Eye (tissue), 1 donor: ENCODE data around the gene SAP30L.

ENCODE experiments used
- DNase-seq: peaks from one replicate; pipeline ENCODE4 v3.0.0-alpha.2; 2015

SAP30L gene, protein sequence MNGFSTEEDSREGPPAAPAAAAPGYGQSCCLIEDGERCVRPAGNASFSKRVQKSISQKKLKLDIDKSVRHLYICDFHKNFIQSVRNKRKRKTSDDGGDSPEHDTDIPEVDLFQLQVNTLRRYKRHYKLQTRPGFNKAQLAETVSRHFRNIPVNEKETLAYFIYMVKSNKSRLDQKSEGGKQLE

DNA sequence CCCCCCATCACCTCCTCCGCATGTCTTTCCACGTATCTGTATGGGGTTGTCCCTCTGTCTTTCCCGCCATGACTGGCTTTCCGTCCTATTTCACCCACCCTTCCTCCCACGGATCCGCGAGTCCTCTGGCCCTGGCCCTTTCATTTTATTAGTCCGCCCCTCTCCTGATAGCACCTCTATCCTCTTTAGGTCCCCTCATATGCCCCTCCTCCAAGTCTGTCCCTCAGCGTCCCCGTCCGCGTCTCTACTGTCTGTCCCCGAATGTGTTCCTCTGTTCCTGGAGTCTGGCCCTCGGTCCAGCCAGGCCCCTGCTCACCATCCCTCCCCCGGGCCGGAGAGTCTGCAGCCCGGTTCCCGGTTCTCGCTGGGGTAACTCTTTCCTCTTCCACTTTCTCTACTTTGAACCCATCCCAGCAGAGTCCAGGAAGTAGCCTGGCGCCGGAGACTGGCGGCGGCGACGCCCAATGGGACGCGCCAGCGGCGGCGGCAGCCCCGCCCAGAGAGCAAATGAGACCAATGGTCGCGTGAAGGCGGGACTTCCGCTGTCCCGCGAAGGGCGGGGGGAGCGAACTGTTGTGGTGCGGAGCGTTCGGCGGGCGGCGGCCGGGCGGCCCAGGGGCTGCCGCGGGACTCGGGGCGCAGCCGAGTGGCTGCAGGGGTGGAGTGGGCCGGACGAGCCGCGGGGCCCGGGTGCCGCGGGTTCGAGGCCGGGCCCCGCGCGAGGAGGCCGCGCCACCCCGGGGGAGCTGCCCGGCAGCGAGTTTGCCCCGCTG, at the start of gene SAP30L:
Gene SAP30L, plus strand, starts transcription at position 576 of the 773 bp plus-strand sequence. CDS start 608 bp downstream, outside the sequence.
- peak; percentile 97 for DNase-seq

DNA sequence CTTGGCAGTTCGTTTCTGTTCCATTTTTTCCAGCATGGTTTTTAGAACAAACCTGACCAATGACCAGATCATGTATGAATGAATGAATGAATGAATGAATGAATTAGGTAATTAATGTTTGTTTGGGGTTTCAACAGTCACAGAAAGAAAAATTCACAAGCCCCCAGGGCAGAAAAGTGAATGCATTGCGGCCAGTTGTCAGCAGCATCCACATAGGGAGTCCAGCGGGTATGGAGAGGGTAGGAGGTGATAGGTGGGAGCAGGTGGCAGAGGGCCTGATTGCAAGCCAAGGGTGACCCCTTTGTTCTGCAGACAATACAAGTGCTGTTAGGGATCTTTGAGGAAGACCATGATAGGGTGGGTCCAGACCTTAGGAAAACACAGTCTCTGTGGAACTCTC, 49.7 kb upstream of the SAP30L start:
- no peak for DNase-seq

DNA sequence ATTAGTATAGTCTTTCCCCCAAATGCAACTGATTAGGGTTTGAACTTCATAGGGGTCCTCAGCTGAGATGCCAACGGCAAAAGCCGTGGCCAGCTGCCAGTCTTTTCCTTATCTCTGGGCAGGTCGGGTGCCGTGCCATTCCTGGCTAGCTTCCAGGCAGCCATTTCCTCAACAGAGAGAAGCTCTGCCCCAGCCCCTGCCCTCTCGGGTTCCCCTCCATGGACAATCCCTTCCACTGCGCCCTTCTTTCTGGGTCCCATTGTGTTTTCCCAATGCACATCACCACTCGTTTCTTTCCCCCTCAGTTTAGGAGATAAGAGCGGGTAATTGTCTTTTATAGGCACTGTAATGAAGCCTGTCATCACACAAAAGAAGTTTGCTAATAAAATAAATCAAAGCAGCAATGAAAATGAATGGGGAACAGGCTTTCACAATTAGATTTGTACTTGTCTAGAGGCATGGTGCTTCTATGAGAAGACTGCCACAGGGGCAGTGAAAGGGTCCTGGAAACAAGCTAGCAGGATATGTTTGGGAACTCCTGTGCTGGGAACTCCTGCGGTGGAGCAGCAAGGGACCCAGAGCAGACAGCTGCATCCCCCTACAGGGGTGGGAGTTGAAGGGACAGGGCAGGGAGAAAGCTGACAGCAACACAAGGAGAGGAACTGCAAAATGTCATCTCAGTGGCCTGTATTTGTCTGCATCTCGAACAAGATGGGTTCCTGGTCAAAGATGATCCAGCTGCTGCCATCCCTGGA, 48.0 kb upstream of the SAP30L start:
- DNase-seq, result no peak

DNA sequence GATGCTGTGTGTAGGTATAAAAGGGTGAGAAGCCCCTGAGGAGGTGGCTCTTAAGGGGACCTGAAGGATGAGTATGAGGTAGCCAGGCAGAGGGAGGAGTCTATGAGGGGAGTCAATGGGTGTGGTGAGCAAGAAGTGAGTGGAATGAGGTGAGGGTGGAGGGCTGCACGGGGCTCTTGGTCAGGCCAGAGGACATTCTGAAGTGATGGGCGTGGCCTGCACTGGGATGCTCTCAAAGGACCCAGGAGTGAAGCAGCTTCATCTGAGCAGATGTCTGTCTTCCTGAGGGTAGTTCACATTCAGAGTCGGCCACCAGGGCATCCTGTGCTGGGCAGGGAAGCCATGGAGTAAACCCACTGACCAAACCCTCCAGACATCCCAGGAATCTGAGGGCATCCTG, 45.1 kb upstream of the SAP30L start:
- peak; percentile 27 for DNase-seq

DNA sequence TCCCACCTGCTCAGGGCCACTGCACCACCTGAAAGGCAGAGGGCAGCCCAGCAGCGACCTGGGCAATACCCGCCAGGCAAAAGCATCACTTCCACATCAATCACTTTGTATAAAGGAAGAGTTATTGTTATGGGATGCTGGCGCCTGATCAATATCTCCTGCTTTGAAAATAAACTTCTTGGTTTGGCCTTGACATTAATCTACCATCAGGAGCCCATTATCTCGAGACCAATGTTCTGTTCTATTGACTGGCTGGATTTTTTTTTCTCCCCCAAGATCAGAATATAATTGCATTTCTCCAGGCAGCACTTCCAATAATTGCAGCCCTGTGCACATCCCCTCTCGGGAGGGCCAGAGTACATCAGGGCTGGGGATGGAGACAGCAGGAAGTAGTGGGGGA, 44.4 kb upstream of the SAP30L start:
- peak; percentile 35 for DNase-seq

DNA sequence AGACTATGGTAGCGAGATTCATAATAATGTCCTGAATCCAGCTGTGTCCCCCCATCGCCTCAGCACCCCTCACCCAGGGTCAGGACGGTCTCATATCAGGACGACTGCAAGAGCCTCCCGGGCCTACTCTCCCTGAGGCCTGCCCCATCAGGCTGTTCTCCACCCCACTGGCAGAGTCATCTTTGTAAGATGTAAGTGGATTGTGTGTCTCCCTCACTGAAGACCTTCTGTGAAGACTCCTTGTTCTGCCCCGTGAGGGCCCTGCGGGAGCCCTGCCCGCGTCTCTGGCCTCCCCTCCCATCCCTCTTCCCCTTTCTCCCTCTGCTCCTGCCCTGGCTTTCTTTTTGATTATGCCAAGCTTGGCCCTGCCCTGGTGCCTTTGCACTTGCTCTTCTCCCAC, 43.9 kb upstream of the SAP30L start:
- DNase-seq, result no peak

DNA sequence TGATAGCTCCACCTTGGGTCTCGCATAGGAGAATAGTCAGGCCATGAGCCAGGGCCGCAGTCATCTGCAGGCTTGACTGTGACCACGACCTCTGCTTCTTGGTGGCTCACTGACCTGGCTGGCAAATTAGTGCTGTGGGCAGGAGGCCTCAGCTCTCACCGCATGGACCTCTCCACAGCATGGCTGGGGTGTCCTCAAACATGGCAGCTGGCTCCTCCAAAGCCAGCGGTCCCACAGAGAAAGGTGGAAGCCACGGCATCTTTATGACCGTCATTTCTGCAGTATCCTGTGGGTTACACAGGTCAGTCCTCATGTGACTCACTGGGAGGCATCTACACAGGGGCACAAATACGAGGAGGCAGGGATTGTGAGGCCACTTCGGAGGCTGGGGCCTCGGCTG, 43.2 kb upstream of the SAP30L start:
- no peak for DNase-seq

DNA sequence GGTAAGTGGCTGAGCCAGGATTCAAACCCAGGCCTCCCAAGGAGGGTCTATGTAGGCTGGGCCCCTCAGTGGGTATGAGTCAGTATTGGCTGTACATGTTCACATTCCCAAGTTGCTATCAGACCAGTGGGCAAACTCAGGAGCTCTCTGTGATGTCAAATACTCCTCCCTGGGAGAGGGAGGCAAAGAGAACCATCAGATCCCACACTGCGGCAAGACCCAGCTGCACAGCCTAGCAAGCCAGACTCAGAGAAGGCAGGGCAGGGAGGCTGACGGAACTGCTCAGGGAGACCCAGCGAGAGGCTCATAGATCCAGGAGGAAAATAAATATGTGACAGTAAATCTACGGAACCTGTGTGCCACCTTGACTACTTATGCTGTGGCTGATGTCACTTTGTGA, 42.6 kb upstream of the SAP30L start:
- no peak for DNase-seq

DNA sequence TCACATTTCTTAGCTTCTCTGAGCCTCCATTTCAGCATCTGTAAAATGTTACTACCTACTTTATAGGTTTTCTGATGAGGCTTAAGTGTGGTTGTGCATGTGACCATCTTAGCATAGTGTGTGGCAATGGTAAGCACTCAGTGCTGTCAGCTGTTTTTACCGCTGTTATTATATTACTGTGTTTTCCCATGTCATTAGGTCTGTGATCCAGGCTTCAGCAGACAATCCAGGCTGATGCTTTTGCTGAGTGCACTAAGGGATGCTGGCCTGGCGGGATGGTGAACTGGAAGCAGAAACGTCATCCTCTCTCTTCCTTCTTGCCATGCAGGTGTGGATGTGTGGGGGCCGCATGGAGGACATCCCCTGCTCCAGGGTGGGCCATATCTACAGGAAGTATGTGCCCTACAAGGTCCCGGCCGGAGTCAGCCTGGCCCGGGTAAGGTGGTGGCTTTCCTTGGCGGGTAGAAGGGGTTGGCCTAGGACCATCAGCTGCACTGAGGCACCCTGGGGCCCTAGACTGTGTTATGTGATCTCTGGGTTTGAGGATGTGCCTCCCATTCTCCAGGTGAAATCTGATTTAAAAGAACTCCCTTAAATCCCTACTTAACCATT, 41.9 kb upstream of the SAP30L start:
- DNase-seq, result no peak

DNA sequence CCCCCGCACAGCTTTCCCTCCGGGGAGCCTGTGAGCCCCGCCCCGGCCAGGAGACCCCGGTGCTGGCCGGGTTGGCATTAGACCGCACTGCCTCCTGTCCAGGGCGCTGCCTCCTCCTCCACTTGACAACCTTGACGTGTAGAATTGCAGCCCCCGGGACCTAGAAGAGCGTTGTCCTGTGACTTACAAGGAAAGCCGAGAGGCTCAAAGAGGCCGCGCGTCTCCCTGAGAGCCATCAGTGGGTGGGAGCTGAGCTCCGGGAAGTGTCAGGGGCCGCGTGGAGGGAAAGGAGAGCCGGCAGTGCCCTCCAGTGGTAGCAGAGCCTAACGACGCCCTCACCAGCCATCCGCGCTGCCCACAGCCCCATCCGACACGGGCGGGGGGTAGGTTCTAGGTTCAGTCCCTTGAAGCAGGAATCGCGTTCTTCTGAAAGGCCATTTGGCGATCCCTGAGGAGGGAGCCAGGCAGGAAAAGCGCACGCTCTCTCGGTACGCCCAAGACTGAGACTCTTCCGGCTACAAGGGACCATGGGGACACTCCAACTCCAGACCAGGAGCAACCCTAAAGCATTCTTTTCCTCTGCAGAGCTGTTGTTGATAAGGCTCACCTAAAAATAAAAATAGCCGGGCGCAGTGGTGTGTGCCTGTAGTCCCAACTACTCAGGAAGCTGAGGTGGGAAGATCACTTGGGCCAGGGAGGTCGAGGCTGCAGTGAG, 40.6 kb upstream of the SAP30L start:
- peak; percentile 93 for DNase-seq

DNA sequence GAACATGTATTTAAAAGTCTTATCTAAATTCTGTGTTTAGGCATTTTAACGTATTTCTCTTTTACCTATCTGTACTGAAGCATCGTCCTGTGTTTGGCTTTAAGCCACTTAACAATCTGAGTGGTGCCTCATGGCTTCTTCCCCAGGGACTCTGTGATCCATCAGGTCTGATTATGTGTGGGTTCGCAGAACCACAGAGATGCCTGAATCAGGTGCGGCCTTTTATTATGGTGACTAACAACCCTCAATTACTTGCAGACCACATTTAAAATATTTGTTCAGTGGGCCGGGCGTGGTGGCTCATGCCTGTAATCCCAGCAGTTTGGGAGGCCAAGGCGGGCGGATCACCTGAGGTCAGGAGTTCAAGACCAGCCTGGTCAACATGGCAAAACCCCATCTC, 39.6 kb upstream of the SAP30L start:
- DNase-seq, result no peak

DNA sequence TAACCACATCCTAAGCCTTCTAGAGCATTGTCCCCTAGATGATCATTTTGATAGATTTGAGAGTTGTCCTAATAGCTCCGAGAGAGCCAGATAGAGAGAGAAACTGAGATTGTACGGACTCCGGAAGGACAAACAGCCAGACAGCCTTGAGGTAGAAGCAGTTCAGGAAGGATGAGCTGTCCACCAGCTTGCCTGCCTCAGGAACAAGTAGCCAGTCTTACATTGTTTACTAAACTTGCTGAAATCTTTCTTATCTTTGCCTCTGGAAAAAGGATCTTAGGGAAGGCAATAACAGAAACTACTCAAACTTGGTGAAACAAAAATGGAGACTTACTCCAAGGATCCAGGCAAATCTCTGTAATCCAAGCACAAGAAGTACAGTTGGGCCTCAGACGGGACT, 39.0 kb upstream of the SAP30L start:
- DNase-seq, result no peak

DNA sequence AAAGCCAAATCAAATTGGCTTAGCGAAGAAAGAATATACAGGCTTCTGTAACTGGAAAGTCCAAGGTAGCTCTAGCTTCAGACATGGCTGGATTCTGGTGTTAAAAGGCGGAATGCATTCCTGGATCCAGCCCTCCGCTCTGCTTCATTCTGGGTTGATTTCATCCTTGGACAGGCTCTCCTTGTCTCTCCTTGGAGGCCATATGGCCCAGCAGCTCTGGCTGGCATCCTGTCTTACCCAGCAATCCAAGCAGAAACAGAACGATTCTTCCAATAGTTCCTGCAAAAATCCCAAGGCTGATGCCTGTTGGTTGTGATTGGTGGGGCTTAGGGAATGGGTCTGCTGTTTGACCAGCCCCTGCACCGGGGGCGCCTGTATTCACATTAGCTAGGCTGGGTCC, 37.0 kb upstream of the SAP30L start:
- no peak for DNase-seq

DNA sequence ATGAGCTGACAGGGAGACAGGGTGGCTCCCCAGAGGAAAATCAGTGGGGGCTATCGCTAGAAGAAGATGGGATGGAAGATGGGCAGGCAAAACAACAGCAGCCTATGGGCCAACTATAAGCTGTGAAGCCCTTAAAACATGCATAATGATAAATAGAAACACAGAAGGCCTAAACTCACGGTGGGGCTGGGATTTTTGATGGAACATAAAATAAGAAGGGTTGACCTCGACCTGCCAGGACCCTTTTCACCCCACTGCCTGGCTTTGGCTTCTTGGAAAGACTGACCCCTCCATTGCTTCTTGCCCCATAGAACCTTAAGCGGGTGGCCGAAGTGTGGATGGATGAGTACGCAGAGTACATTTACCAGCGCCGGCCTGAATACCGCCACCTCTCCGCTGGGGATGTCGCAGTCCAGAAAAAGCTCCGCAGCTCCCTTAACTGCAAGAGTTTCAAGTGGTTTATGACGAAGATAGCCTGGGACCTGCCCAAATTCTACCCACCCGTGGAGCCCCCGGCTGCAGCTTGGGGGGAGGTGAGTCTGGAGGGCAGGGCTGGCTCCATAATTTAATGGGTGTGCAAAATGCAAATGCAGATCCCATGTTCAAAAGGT, 36.5 kb upstream of the SAP30L start:
- DNase-seq, result no peak

DNA sequence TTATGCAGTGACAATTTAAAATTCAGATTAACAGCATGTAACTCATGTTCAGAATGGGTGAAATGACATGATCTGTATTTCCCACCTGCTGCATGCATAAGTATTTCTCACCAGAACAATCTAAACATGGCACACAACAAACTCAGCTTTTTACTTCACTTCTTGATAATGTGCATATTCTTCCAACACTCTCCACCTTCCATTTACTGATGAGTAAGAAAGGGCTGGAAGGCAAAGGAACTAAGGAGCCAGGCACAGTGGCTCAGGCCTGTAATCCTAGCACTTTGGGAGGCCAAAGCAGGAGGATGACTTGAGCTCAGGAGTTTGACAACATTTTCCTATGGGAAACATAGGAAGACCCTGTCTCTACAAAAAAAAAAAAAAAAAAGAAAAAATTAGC, 35.8 kb upstream of the SAP30L start:
- DNase-seq, result no peak

DNA sequence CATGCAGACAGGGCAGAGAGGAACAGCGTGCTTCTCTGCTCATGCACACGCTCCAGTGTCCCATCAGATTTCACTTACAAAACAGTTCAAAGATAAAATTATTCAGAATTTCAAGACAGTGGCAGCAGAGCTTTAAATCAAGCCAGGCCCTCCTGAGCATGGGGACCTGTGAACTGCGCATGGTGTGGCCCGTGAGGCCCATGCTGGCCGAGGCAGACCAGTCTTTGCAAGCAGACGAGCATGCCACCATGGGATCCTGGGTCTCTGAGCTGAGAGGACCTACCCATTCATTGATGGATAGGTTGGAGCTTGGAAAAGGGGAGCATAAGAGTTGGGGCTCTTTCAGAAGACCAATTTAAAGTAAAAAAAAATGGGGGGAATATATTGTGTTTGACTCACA, 35.0 kb upstream of the SAP30L start:
- DNase-seq, result no peak

DNA sequence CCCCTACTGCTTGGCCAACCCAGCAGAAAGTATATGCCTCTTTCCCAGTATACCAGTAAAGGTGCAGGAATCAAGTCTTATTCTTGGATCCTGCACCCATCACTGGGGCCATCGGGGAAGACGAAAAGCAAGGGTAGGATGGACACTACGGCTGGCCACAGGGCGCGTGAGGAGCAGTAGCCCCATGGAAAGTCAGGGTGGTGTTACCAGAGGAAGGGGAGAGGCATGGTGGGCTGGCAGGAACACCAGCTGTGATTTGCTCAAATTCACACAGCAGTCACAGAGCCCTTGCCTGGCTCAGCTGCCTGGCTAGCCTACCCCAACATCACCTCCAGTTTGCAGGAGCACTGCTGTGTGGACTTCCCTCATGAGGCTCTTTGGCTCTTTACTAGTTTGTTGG, 34.5 kb upstream of the SAP30L start:
- no peak for DNase-seq

DNA sequence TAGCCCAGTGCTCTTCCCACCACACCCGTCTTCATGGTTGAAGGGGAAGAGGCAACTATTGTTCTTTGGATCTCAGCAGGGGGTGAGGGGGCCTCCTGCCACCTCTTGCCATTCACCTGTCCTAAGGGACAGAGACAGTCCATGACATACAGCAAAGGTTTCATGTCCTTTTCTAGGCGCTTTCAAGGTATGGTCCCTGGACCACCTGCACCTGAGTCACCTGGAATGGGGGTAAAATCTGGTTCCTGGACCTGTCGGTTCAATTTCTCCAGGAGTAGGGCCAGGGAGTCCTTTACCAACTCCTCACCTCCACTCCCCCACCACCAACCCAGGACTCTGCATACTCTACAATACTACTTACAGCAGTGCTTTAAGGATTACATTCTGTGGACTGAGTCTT, 33.5 kb upstream of the SAP30L start:
- DNase-seq, result no peak

DNA sequence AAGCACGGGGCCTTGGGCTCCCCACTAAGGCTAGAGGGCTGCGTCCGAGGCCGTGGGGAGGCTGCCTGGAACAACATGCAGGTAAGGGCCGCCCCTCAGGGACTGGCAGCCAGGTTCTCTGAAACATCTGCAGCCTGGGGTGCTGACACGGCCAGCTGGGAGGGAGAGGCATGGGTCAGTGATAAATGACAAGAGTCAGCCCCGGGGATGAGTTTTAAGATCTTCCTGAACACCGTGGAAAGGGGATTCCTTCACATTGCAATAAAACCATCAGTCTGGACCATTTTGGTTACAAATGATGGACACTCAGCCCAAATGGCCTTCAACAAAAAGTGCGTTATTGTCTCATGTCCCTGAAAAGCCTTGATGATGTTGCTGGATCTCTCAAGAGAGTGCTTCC, 32.9 kb upstream of the SAP30L start:
- DNase-seq, result no peak

DNA sequence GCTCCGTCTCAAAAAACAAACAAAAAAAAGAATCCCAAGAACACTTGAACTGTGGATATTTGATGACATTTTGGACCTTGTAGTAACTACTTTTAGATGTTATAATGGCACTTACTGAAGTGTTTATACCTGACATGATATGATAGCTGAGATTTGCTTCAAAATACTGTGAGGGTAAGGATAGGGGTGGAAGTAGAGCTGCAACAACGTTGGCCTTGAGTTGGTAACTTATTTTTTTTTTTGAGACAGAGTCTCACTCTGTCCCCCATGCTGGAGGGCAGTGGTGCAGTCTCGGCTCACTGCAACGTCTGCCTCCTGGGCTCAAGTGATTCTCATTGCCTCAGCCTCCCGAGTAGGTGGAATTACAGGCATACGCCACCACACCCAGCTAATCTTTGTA, 30.7 kb upstream of the SAP30L start:
- DNase-seq, result no peak

DNA sequence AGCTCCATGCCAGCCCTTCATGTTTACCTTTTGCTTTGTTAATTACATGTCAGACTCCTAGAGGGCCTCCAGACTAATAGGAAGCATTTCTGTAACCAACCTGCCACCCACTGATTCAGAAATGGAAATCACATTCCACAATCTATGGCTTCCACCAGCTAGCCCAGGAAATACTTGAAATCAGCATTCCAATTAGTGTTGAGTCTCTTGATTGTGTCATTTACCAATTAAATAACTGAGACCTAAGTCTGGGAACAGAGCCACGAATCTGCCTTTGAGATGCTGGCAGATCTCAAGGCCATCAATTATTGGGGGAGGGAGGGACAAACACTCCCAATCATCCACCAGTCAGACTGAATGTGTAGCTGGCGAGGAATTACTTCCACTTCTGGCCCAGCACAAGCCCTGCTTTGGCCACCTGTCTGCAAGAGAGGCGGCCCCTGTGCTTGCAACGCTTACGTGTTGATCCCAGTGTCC, 27.4 kb upstream of the SAP30L start:
- no peak for DNase-seq

DNA sequence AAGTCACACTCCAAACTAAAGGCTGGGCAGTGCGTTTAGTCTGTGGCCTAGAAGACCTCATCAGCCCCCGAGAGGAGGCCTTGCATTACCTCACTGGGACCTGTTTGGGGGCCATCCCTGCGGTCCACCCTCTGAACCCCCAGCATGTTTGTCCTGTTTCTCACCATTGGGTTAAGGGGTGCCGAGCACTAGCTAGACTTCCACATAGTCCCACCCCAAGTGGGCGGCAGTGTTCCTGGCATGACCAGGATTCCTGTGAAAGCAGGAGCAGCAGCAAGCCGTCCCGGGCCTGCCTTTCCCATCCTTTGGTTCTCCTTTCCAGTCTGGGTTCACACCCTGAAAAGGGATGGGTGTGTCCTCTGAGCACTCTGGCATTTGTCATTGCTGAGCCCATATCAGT, 26.6 kb upstream of the SAP30L start:
- DNase-seq, result no peak
